PC-3 (cell line): Measurements from ENCODE around the gene SLC7A7. TPM values are rescaled to one million over a fixed set of nuclear protein-coding genes. Genes with fewer than 3 reads are reported as not detected.
"Not testable (repeated sequence)": the region's sequence is repeated elsewhere in the genome, so short reads cannot be mapped to it uniquely, and the experiment has no call there.

ENCODE experiments used
- ATAC-seq: fragments of 200-7000 bp; cut with Tn5 transposase; 2 replicates; pipeline ENCODE4 v1.9.1; 2020; ENCODE audit warnings: mild to moderate bottlenecking, moderate library complexity
- BruUV-seq: library from RNA; stranded (reverse); fragments of 400-500 nt; replicated peaks from 2 replicates; lab custom pipeline; 2021; lab: Mats Ljungman, UMichigan
- CTCF ChIA-PET: fragments of 300-600 bp; sonication (Branson Sonifier 250); formaldehyde crosslinking; loops from one replicate; lab custom pipeline; 2022; ENCODE audit warnings: antibody characterized with exemption; lab: Charles Lee
- POLR2A ChIA-PET: fragments of 300-600 bp; sonication (Branson Sonifier 250); formaldehyde crosslinking; loops from one replicate; lab custom pipeline; 2022; ENCODE audit warnings: antibody characterized with exemption; ENCODE audit not compliant: unreplicated experiment; lab: Charles Lee
- DNase-seq: peaks from one replicate; pipeline ENCODE4 v3.0.0-alpha.2; 2015
- H2AFZ ChIP-seq: fragments of 300-600 bp; sonication (generic); 2 replicates; pipeline ENCODE4 v1.6.0; 2016; ENCODE audit warnings: antibody characterized with exemption, low read length
- H3F3A ChIP-seq: fragments of 300-600 bp; sonication (generic); one replicate; pipeline ENCODE4 v1.6.0; 2017; ENCODE audit warnings: antibody characterized with exemption, low read length, control low read depth, mild to moderate bottlenecking; ENCODE audit not compliant: unreplicated experiment
- H3K27ac ChIP-seq: fragments of 300-600 bp; sonication (generic); 2 replicates; pipeline ENCODE4 v1.5.1; 2016; ENCODE audit warnings: mild to moderate bottlenecking, low read length
- H3K27me3 ChIP-seq: fragments of 300-600 bp; sonication (generic); 2 replicates; pipeline ENCODE4 v1.6.1; 2016; ENCODE audit warnings: low read length, mixed read lengths
- H3K36me3 ChIP-seq: fragments of 300-600 bp; sonication (generic); 2 replicates; pipeline ENCODE4 v1.6.1; 2016; ENCODE audit warnings: low read depth, mixed run types, low read length, mixed read lengths
- H3K4me1 ChIP-seq: fragments of 300-600 bp; sonication (generic); 2 replicates; pipeline ENCODE4 v1.5.1; 2016; ENCODE audit warnings: low read length; ENCODE audit not compliant: insufficient read depth
- H3K4me2 ChIP-seq: fragments of 300-600 bp; sonication (generic); 2 replicates; pipeline ENCODE4 v1.6.0; 2016; ENCODE audit warnings: low read length
- H3K4me3 ChIP-seq: fragments of 300-600 bp; sonication (generic); 2 replicates; pipeline ENCODE4 v1.5.1; 2016; ENCODE audit warnings: mild to moderate bottlenecking, low read length, mixed read lengths
- H3K79me2 ChIP-seq: fragments of 300-600 bp; sonication (generic); 2 replicates; pipeline ENCODE4 v1.6.1; 2017; ENCODE audit warnings: low read length, mixed read lengths
- H3K9ac ChIP-seq: fragments of 300-600 bp; sonication (generic); 2 replicates; pipeline ENCODE4 v1.6.0; 2016; ENCODE audit warnings: mild to moderate bottlenecking, low read length
- H3K9me2 ChIP-seq: fragments of 300-600 bp; sonication (generic); replicated peaks from 2 replicates; pipeline ENCODE4 v1.6.1; 2016; ENCODE audit warnings: mixed run types, low read length, mixed read lengths
- H3K9me3 ChIP-seq: fragments of 300-600 bp; sonication (generic); 2 replicates; pipeline ENCODE4 v1.6.1; 2016; ENCODE audit warnings: low read length, mixed read lengths
- H4K20me1 ChIP-seq: fragments of 300-600 bp; sonication (generic); 2 replicates; pipeline ENCODE4 v1.6.1; 2016; ENCODE audit warnings: low read length, mixed read lengths
- CTCF ChIP-seq: fragments of 300-600 bp; sonication (generic); conservative IDR thresholded peaks from 2 replicates; pipeline ENCODE4 v1.5.1; 2017; ENCODE audit warnings: antibody characterized with exemption, low read depth, mild to moderate bottlenecking, low read length
- EZH2 ChIP-seq: fragments of 300-600 bp; sonication (generic); IDR thresholded peaks from one replicate; pipeline ENCODE4 v1.6.1; 2017; ENCODE audit warnings: antibody characterized with exemption, mild to moderate bottlenecking, low read length; ENCODE audit not compliant: unreplicated experiment
- EZH2phosphoT487 ChIP-seq: fragments of 300-600 bp; sonication (generic); IDR thresholded peaks from 2 replicates; pipeline ENCODE4 v1.6.1; 2018; ENCODE audit warnings: mild to moderate bottlenecking, antibody characterized with exemption, low read length, borderline replicate concordance
- intact Hi-C: fragments of 100-400 bp; cut with micrococcal nuclease; formaldehyde crosslinking; loops from 2 replicates; pipeline ENCODE4 v1.9.0; 2023
- total RNA-seq: library from RNA; depleted of rRNA; stranded (reverse); fragments of >200 nt; gene quantifications from 2 replicates; pipeline ENCODE4 v1.2.3, GENCODE V29; 2014

SLC7A7 gene
- total RNA-seq, 1 experiment from 2014 or later = not detected

GRCh38 chr14:22796087-22796707 lies 19.0 kb downstream of the SLC7A7 start:
- Histone ChIP-seq H3K27me3 (no peaks in the 10 kb centered on the region), H3K9me2 (no peaks in the 10 kb centered on the region), H3K79me2 (no peaks in the 10 kb centered on the region), H3K4me2 (no peak overlapping the region), H3K9me3 (no peaks in the 10 kb centered on the region), H3K27ac (no peak overlapping the region), H3F3A (no peaks in the 10 kb centered on the region), H3K9ac (no peak overlapping the region), H3K4me3 (no peak overlapping the region), H4K20me1 (no peaks in the 10 kb centered on the region), H3K4me1 (peaks cover 3% of the 10 kb centered on the region; the same call in 1 of the 2 replicates), H3K36me3 (no peaks in the 10 kb centered on the region), H2AFZ (no peak overlapping the region)
- no TSS peak for BruUV-seq
- ChIA-PET POLR2A (no interaction called here), CTCF (no interaction called here)
- ATAC-seq (no peak; the same call in 1 of the 2 replicates), DNase-seq (peak; percentile 27)
- intact Hi-C loops = no loop called here
- TF ChIP-seq CTCF = no peak
- TF ChIP-seq EZH2 = no peak
- TF ChIP-seq EZH2phosphoT487 = no peak

- no peak for ATAC-seq
- Histone ChIP-seq H3K79me2 (no peaks in the 10 kb centered on the region), H3F3A (no peaks in the 10 kb centered on the region), H3K9me3 (no peaks in the 10 kb centered on the region), H3K9ac (no peak overlapping the region), H3K36me3 (no peaks in the 10 kb centered on the region), H3K27me3 (no peaks in the 10 kb centered on the region), H3K27ac (no peak overlapping the region), H4K20me1 (no peaks in the 10 kb centered on the region), H2AFZ (no peak overlapping the region), H3K4me2 (no peak overlapping the region), H3K9me2 (no peaks in the 10 kb centered on the region), H3K4me1 (peaks cover 8% of the 10 kb centered on the region), H3K4me3 (no peak overlapping the region)
- no TSS peak for BruUV-seq
- POLR2A ChIA-PET = no interaction called here
- DNase-seq = no peak
- CTCF ChIA-PET = no interaction called here
- TF ChIP-seq EZH2 = no peak
- TF ChIP-seq CTCF = no peak
- no peak for TF ChIP-seq EZH2phosphoT487
- intact Hi-C loops = no loop called here
These were observed 20.7 kb downstream of the SLC7A7 start for GRCh38 chr14:22794551-22794951.

GRCh38 chr14:22793976-22794375 lies 21.3 kb downstream of the SLC7A7 start:
- H3F3A ChIP-seq = no peaks in the 10 kb centered on the region
- POLR2A ChIA-PET = no interaction called here
- no peak overlapping the region for H2AFZ ChIP-seq
- H3K79me2 ChIP-seq = no peaks in the 10 kb centered on the region
- H3K27ac ChIP-seq = no peak overlapping the region
- ATAC-seq (no peak), DNase-seq (no peak)
- no peaks in the 10 kb centered on the region for H3K36me3 ChIP-seq
- peaks cover 14% of the 10 kb centered on the region for H3K4me1 ChIP-seq
- CTCF ChIA-PET = no interaction called here
- H3K9me3 ChIP-seq = no peaks in the 10 kb centered on the region
- BruUV-seq = no TSS peak
- no peaks in the 10 kb centered on the region for H4K20me1 ChIP-seq
- H3K27me3 ChIP-seq = no peaks in the 10 kb centered on the region
- H3K9me2 ChIP-seq = no peaks in the 10 kb centered on the region
- TF ChIP-seq EZH2phosphoT487 (no peak), CTCF (no peak), EZH2 (no peak)
- no peak overlapping the region for H3K9ac ChIP-seq
- no peak overlapping the region for H3K4me2 ChIP-seq
- intact Hi-C loops = no loop called here
- H3K4me3 ChIP-seq = no peak overlapping the region

- H2AFZ ChIP-seq, H3K36me3 ChIP-seq, intact Hi-C loops, H3K79me2 ChIP-seq, H3K4me2 ChIP-seq, ATAC-seq, H3K4me3 ChIP-seq, DNase-seq, H3K9ac ChIP-seq, BruUV-seq, CTCF ChIA-PET, H3F3A ChIP-seq, POLR2A ChIA-PET, H3K9me3 ChIP-seq, H3K27me3 ChIP-seq, H4K20me1 ChIP-seq, H3K9me2 ChIP-seq, H3K27ac ChIP-seq: not testable (repeated sequence)
- peaks cover 18% of the 10 kb centered on the region for H3K4me1 ChIP-seq
These were observed 21.7 kb downstream of the SLC7A7 start for GRCh38 chr14:22793550-22793949.
